Cardiac muscle cell (in vitro differentiated cells and primary cell): ENCODE data around the gene POMGNT2. TPM values are rescaled to one million over a fixed set of nuclear protein-coding genes. Genes with fewer than 3 reads are reported as not detected.

ENCODE experiments used
- DNase-seq, 2 donors: peaks; one replicate each; pipeline versions ENCODE4 v3.0.0 to v3.0.0-alpha.2; 2010 to 2017; ENCODE audit warnings: low read depth in 1 of 2, low spot score in 1 of 2
- H3K27ac ChIP-seq: fragments of 200-600 bp; sonication (generic); 2 replicates; pipeline ENCODE4 v1.5.1; 2016
- H3K27me3 ChIP-seq: fragments of 200-600 bp; sonication (generic); 2 replicates; pipeline ENCODE4 v1.6.0; 2016; ENCODE audit warnings: control low read depth
- H3K36me3 ChIP-seq: fragments of 200-600 bp; sonication (generic); 2 replicates; pipeline ENCODE4 v1.5.1; 2016; ENCODE audit warnings: control low read depth
- H3K4me1 ChIP-seq: fragments of 200-600 bp; sonication (generic); 2 replicates; pipeline ENCODE4 v1.8.1; 2017; ENCODE audit warnings: low read depth, mild to moderate bottlenecking, mixed run types
- H3K4me3 ChIP-seq: fragments of 200-600 bp; sonication (generic); 2 replicates; pipeline ENCODE4 v1.5.1; 2016; ENCODE audit warnings: mild to moderate bottlenecking
- H3K9me3 ChIP-seq: fragments of 200-600 bp; sonication (generic); 2 replicates; pipeline ENCODE4 v1.5.1; 2017; ENCODE audit warnings: low read depth, mild to moderate bottlenecking, control low read depth
- CTCF ChIP-seq: IDR thresholded peaks from 2 replicates; pipeline ENCODE4 v1.5.1; 2012; ENCODE audit warnings: low read depth, mild to moderate bottlenecking, low read length
- polyA plus RNA-seq: library from polyadenylated mRNA; unstranded; fragments of >200 nt; fragmentation: Nextera tagmentation; extraction: Ambion mirVana; gene quantifications from 2 replicates; pipeline ENCODE4 v1.2.1, GENCODE V29; 2016
- total RNA-seq: library from RNA; depleted of rRNA; stranded (reverse); fragments of >200 nt; gene quantifications from 2 replicates; pipeline ENCODE4 v1.2.3, GENCODE V29; 2016

Gene POMGNT2
- total and polyA plus RNA-seq, 2 experiments from 2014 or later = 18.4 to 32.7 TPM

GRCh38 chr3:43038010-43038409, 67.9 kb downstream of the POMGNT2 start:
- H3K27me3 ChIP-seq = no peaks in the 10 kb centered on the region
- no peak for TF ChIP-seq CTCF
- no peak overlapping the region for H3K27ac ChIP-seq
- no peak overlapping the region for H3K4me3 ChIP-seq
- H3K4me1 ChIP-seq = no peaks in the 10 kb centered on the region
- DNase-seq = no peak
- no peaks in the 10 kb centered on the region for H3K36me3 ChIP-seq
- H3K9me3 ChIP-seq = no peaks in the 10 kb centered on the region

GRCh38 chr3:43036621-43037423, 69.1 kb downstream of the POMGNT2 start:
- no peak for TF ChIP-seq CTCF
- Histone ChIP-seq H3K4me3 (no peak overlapping the region), H3K9me3 (no peaks in the 10 kb centered on the region), H3K27ac (no peak overlapping the region), H3K36me3 (no peaks in the 10 kb centered on the region), H3K4me1 (no peaks in the 10 kb centered on the region), H3K27me3 (no peaks in the 10 kb centered on the region)
- no peak for DNase-seq

DNA sequence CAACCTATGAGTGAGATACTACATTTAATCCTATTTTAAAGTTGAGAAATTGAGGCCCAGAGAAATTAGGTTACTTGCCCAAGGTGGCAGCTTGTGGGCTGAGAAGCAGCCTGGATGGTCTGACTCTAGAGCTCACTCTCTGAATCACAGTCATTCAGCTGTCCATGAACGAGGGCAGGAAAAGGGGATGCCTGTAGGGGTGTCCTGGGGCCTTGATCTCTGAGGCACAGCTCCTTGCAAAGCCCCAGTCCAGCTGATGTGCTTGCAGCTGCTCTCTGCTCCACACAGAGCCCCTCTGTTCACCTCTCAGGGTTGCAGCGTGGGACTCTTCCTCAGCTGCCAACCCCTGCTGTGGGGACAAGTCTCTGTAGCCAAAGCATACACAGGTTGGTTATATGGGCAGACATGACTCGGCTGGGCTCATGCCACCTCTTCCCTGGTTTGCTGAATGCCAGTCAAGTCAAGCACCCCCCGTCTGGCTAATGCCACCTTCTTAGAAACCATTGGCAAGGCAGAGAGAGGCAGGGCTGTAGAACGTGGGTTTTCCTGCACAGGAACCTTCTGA, 70.0 kb downstream of the POMGNT2 start:
- H3K27ac ChIP-seq = no peak overlapping the region
- no peak for DNase-seq
- no peaks in the 10 kb centered on the region for H3K27me3 ChIP-seq
- H3K4me1 ChIP-seq = no peaks in the 10 kb centered on the region
- H3K4me3 ChIP-seq = no peak overlapping the region
- no peak for TF ChIP-seq CTCF
- no peaks in the 10 kb centered on the region for H3K36me3 ChIP-seq
- no peaks in the 10 kb centered on the region for H3K9me3 ChIP-seq

- Histone ChIP-seq H3K4me1 (no peaks in the 10 kb centered on the region), H3K27me3 (no peaks in the 10 kb centered on the region), H3K9me3 (no peaks in the 10 kb centered on the region), H3K27ac (no peak overlapping the region), H3K36me3 (no peaks in the 10 kb centered on the region), H3K4me3 (no peak overlapping the region)
- TF ChIP-seq CTCF = no peak
- DNase-seq = no peak
These were observed 71.0 kb downstream of the POMGNT2 start for GRCh38 chr3:43034911-43035310.

DNA sequence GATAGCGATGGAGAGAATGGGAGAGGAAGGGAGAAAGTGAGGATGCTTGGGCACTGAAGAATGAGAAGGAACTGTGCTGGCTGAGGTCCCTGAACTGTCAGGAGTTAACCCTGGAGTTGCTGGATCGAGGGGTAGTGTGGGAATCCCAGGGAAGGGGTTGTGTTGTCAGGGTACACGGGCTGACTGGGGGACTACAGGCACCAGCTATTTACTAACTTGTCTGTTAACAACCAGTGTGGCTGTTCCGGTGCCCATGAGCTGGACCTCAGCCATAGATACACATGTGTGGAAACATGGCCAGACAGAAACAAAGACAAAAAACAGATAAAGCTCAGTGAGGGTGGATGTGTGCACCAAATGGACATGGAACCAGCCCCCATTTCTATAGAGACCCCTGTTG, 71.7 kb downstream of the POMGNT2 start:
- TF ChIP-seq CTCF = no peak
- no peak for DNase-seq

More for the DNA sequence above, 71.7 kb downstream of the POMGNT2 start:
- H3K27me3 ChIP-seq = no peaks in the 10 kb centered on the region
- no peak overlapping the region for H3K27ac ChIP-seq
- no peak overlapping the region for H3K4me3 ChIP-seq
- H3K9me3 ChIP-seq = no peaks in the 10 kb centered on the region
- no peaks in the 10 kb centered on the region for H3K4me1 ChIP-seq
- no peaks in the 10 kb centered on the region for H3K36me3 ChIP-seq
